Measurements from ENCODE around the gene ANKRD29.

The ANKRD29 gene

DNA sequence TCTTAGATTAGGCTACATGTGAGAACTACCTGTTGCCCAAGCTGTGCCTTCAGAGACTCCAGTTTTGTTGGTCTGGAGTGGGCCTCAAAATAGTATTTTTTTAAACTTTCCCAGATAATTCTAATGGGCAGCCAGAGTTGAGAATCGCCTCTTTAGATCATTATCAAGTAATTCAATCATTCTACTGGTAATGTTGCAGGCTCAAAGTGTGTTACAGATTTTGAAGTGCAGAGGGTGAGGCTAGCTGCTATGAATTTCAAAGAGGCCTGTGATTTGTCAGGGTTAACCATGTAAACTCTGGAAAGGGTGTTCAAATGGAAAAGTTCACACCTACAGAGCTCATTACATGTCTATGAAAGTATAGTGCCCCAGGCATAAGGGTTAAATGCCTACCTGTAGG is 30.1 kb downstream of the ANKRD29 start:
- WGBS (ENCODE audit: extremely low coverage, insufficient coverage, insufficient read length), result no CpG with 5 or more reads among the region's 1 CpG
- Histone ChIP-seq H3K14ac (ENCODE audit: low read length) (no peak overlapping the region), H3K79me2 (ENCODE audit: control insufficient read depth, insufficient read depth, low read length, poor library complexity) (no peaks in the 10 kb centered on the region), H2AFZ (ENCODE audit: insufficient read depth, low read length, poor library complexity) (no peak overlapping the region), H3K27ac (ENCODE audit: low read depth, low read length) (no peak overlapping the region), H2BK5ac (ENCODE audit: low read depth, low read length, poor library complexity) (no peak overlapping the region), H2BK120ac (ENCODE audit: insufficient read depth, low read length, poor library complexity) (no peak overlapping the region), H3K27me3 (ENCODE audit: insufficient read depth, low read length) (no peaks in the 10 kb centered on the region), H4K12ac (ENCODE audit: low read depth, low read length) (no peak overlapping the region), H3K18ac (ENCODE audit: low read length) (no peak overlapping the region), H3K23ac (ENCODE audit: low read length) (no peak overlapping the region), H2BK12ac (ENCODE audit: low read length) (no peak overlapping the region), H4K8ac (ENCODE audit: low read depth, low read length) (no peak overlapping the region), H4K91ac (ENCODE audit: low read depth, low read length) (no peak overlapping the region), H3K9me3 (ENCODE audit: insufficient read depth, low read depth, low read length) (no peaks in the 10 kb centered on the region), H3K4me1 (ENCODE audit: control insufficient read depth in 1 of 2, insufficient read depth in 2 of 2, low read length in 2 of 2) (peaks cover 0 to 2% of the 10 kb centered on the region in 2 experiments), H3K9ac (ENCODE audit: low read length) (no peak overlapping the region), H3K79me1 (ENCODE audit: low read length) (no peaks in the 10 kb centered on the region), H2AK5ac (ENCODE audit: low read length) (no peak overlapping the region), H3K36me3 (ENCODE audit: control insufficient read depth in 1 of 2, insufficient read depth in 2 of 2, low read length in 2 of 2) (no peaks in the 10 kb centered on the region), H3K4me3 (ENCODE audit: low read depth, low read length) (no peak overlapping the region), H3K4me2 (ENCODE audit: low read length) (no peak overlapping the region), H3K4ac (ENCODE audit: low read depth, low read length) (no peak overlapping the region)
- DNase-seq, result no peak

DNA sequence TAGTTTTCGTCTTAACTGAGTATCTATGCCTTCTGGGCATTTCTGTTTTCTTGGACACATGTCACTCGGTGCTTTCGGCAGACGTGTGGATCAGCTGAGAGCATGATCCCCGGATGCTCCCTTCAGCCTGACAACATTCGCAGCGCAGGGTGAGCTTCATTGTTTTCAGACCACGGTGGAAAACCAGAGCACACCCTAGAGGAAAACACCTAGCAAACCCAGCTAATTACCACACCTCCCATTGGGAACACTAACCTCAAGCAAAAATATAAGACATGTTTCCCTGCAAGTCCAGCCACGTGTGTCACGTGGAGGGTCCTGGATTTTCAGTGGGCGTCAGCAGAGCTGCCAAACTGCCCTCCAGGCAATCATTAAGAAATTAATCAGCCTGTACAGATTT is 31.0 kb downstream of the ANKRD29 start:
- Histone ChIP-seq H3K4ac (ENCODE audit: low read depth, low read length) (no peak overlapping the region), H4K91ac (ENCODE audit: low read depth, low read length) (no peak overlapping the region), H3K23ac (ENCODE audit: low read length) (no peak overlapping the region), H2BK120ac (ENCODE audit: insufficient read depth, low read length, poor library complexity) (no peak overlapping the region), H3K27me3 (ENCODE audit: insufficient read depth, low read length) (no peaks in the 10 kb centered on the region), H3K14ac (ENCODE audit: low read length) (no peak overlapping the region), H4K8ac (ENCODE audit: low read depth, low read length) (no peak overlapping the region), H3K4me2 (ENCODE audit: low read length) (no peak overlapping the region), H2BK12ac (ENCODE audit: low read length) (no peak overlapping the region), H4K12ac (ENCODE audit: low read depth, low read length) (no peak overlapping the region), H3K27ac (ENCODE audit: low read depth, low read length) (no peak overlapping the region), H3K18ac (ENCODE audit: low read length) (no peak overlapping the region), H3K36me3 (ENCODE audit: control insufficient read depth in 1 of 2, insufficient read depth in 2 of 2, low read length in 2 of 2) (no peaks in the 10 kb centered on the region), H3K4me1 (ENCODE audit: control insufficient read depth in 1 of 2, insufficient read depth in 2 of 2, low read length in 2 of 2) (peaks cover 0 to 2% of the 10 kb centered on the region in 2 experiments), H3K9me3 (ENCODE audit: insufficient read depth, low read depth, low read length) (no peaks in the 10 kb centered on the region), H3K79me2 (ENCODE audit: control insufficient read depth, insufficient read depth, low read length, poor library complexity) (no peaks in the 10 kb centered on the region), H2AK5ac (ENCODE audit: low read length) (no peak overlapping the region), H3K4me3 (ENCODE audit: low read depth, low read length) (no peak overlapping the region), H2AFZ (ENCODE audit: insufficient read depth, low read length, poor library complexity) (no peak overlapping the region), H3K79me1 (ENCODE audit: low read length) (no peaks in the 10 kb centered on the region), H3K9ac (ENCODE audit: low read length) (no peak overlapping the region), H2BK5ac (ENCODE audit: low read depth, low read length, poor library complexity) (no peak overlapping the region)
- WGBS (ENCODE audit: extremely low coverage, insufficient coverage, insufficient read length), result no CpG with 5 or more reads among the region's 11 CpGs
- no peak for DNase-seq

DNA sequence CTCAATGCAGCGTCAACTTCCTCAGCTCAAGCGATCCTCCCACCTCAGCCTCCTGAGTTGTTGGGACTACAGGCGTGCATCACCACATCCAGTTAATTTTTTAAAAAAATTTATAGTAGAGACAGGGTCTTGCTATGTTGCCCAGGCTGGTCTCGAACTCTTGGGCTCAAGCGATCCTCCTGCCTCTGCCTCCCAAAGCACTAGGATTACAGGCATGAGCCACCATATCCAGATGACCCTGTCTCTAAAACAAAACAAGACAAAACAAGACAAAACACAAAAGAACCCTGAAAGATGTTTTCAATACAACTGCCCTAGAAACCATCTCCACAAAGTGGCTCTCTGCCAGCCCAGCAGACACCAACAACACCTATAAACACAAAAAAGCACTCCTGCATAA is 31.4 kb downstream of the ANKRD29 start:
- H3K36me3 ChIP-seq (ENCODE audit: control insufficient read depth in 1 of 2, insufficient read depth in 2 of 2, low read length in 2 of 2), result no peaks in the 10 kb centered on the region
- no peak overlapping the region for H2BK5ac ChIP-seq (ENCODE audit: low read depth, low read length, poor library complexity)
- H3K9me3 ChIP-seq (ENCODE audit: insufficient read depth, low read depth, low read length), result no peaks in the 10 kb centered on the region
- no peak overlapping the region for H3K27ac ChIP-seq (ENCODE audit: low read depth, low read length)
- H4K8ac ChIP-seq (ENCODE audit: low read depth, low read length), result no peak overlapping the region
- H4K91ac ChIP-seq (ENCODE audit: low read depth, low read length), result no peak overlapping the region
- no peak overlapping the region for H3K4me2 ChIP-seq (ENCODE audit: low read length)
- no peak overlapping the region for H3K4ac ChIP-seq (ENCODE audit: low read depth, low read length)
- no peak overlapping the region for H2AFZ ChIP-seq (ENCODE audit: insufficient read depth, low read length, poor library complexity)
- H3K14ac ChIP-seq (ENCODE audit: low read length), result no peak overlapping the region
- H3K9ac ChIP-seq (ENCODE audit: low read length), result no peak overlapping the region
- H3K4me3 ChIP-seq (ENCODE audit: low read depth, low read length), result no peak overlapping the region
- no peak for DNase-seq
- H3K79me2 ChIP-seq (ENCODE audit: control insufficient read depth, insufficient read depth, low read length, poor library complexity), result no peaks in the 10 kb centered on the region
- H3K18ac ChIP-seq (ENCODE audit: low read length), result no peak overlapping the region
- no peak overlapping the region for H4K12ac ChIP-seq (ENCODE audit: low read depth, low read length)
- no peak overlapping the region for H2BK120ac ChIP-seq (ENCODE audit: insufficient read depth, low read length, poor library complexity)
- no peaks in the 10 kb centered on the region for H3K27me3 ChIP-seq (ENCODE audit: insufficient read depth, low read length)
- WGBS (ENCODE audit: extremely low coverage, insufficient coverage, insufficient read length), result no CpG with 5 or more reads among the region's 5 CpGs
- no peaks in the 10 kb centered on the region for H3K79me1 ChIP-seq (ENCODE audit: low read length)
- H2BK12ac ChIP-seq (ENCODE audit: low read length), result no peak overlapping the region
- no peak overlapping the region for H3K23ac ChIP-seq (ENCODE audit: low read length)
- peaks cover 0 to 2% of the 10 kb centered on the region in 2 experiments for H3K4me1 ChIP-seq (ENCODE audit: control insufficient read depth in 1 of 2, insufficient read depth in 2 of 2, low read length in 2 of 2)
- H2AK5ac ChIP-seq (ENCODE audit: low read length), result no peak overlapping the region

DNA sequence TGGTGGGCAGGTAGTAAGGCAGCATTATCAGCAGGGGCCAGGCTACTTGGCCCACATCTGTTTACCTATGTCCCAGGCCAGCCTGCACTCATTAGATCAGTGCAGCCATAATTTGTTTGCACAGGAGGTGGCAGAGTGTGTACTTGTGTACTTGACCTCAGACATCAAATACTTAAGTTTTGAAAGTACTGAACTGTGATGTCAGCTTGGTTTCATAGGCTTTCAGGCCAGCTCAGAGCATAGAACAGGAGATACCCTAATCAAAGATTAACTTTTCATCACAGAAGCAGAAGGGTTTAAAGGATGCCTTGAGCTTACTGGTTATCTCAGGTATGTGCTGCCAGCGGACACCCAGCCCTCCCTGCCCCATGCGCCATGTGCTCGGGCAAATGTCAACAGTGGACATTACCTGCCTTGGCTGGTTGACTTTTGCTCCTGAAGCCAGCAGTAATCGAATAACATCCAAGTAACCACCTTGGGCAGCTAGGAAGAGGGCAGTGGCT is 33.2 kb downstream of the ANKRD29 start:
- no peak overlapping the region for H2BK5ac ChIP-seq (ENCODE audit: low read depth, low read length, poor library complexity)
- no peak overlapping the region for H3K14ac ChIP-seq (ENCODE audit: low read length)
- H4K8ac ChIP-seq (ENCODE audit: low read depth, low read length), result no peak overlapping the region
- no peaks in the 10 kb centered on the region for H3K9me3 ChIP-seq (ENCODE audit: insufficient read depth, low read depth, low read length)
- no peak overlapping the region for H2AK5ac ChIP-seq (ENCODE audit: low read length)
- no peak overlapping the region for H4K91ac ChIP-seq (ENCODE audit: low read depth, low read length)
- H3K4me2 ChIP-seq (ENCODE audit: low read length), result no peak overlapping the region
- no peak overlapping the region for H2BK120ac ChIP-seq (ENCODE audit: insufficient read depth, low read length, poor library complexity)
- no peaks in the 10 kb centered on the region for H3K27me3 ChIP-seq (ENCODE audit: insufficient read depth, low read length)
- no peak overlapping the region for H3K18ac ChIP-seq (ENCODE audit: low read length)
- H2BK12ac ChIP-seq (ENCODE audit: low read length), result no peak overlapping the region
- no peaks in the 10 kb centered on the region for H3K36me3 ChIP-seq (ENCODE audit: control insufficient read depth in 1 of 2, insufficient read depth in 2 of 2, low read length in 2 of 2)
- H3K23ac ChIP-seq (ENCODE audit: low read length), result no peak overlapping the region
- H3K27ac ChIP-seq (ENCODE audit: low read depth, low read length), result no peak overlapping the region
- no peak overlapping the region for H4K12ac ChIP-seq (ENCODE audit: low read depth, low read length)
- H3K9ac ChIP-seq (ENCODE audit: low read length), result no peak overlapping the region
- no peaks in the 10 kb centered on the region for H3K4me1 ChIP-seq (ENCODE audit: control insufficient read depth in 1 of 2, insufficient read depth in 2 of 2, low read length in 2 of 2)
- WGBS (ENCODE audit: extremely low coverage, insufficient coverage, insufficient read length), result no CpG with 5 or more reads among the region's 4 CpGs
- no peak overlapping the region for H3K4ac ChIP-seq (ENCODE audit: low read depth, low read length)
- no peaks in the 10 kb centered on the region for H3K79me2 ChIP-seq (ENCODE audit: control insufficient read depth, insufficient read depth, low read length, poor library complexity)
- no peak overlapping the region for H2AFZ ChIP-seq (ENCODE audit: insufficient read depth, low read length, poor library complexity)
- DNase-seq, result no peak
- H3K79me1 ChIP-seq (ENCODE audit: low read length), result no peaks in the 10 kb centered on the region
- no peak overlapping the region for H3K4me3 ChIP-seq (ENCODE audit: low read depth, low read length)
